ENCODE measurements around the gene DOCK9.
A peak's percentile ranks its signal among the peaks of the same experiment; 100 is the strongest.

DOCK9 gene

GRCh38 chr13:98869408-98870090 is 108.3 kb downstream of the DOCK9 start:
- DNase-seq (ENCODE audit: low read depth) = no peak
- no peak for TF ChIP-seq CTCF (conservative IDR thresholded peaks at IDR 0.05; ENCODE audit: low read depth, low read length)
- H3K4me3 ChIP-seq (ENCODE audit: low read length) = no peak overlapping the region

GRCh38 chr13:98868932-98869331 is 108.9 kb downstream of the DOCK9 start:
- DNase-seq (ENCODE audit: low read depth) = no peak
- H3K4me3 ChIP-seq (ENCODE audit: low read length) = no peak overlapping the region
- no peak for TF ChIP-seq CTCF (conservative IDR thresholded peaks at IDR 0.05; ENCODE audit: low read depth, low read length)

- TF ChIP-seq CTCF (conservative IDR thresholded peaks at IDR 0.05; ENCODE audit: low read depth, low read length) = peak; percentile 21
- H3K4me3 ChIP-seq (ENCODE audit: low read length) = no peak overlapping the region
- DNase-seq (ENCODE audit: low read depth) = no peak
These were observed 111.0 kb downstream of the DOCK9 start for GRCh38 chr13:98866882-98867281.

- TF ChIP-seq CTCF (conservative IDR thresholded peaks at IDR 0.05; ENCODE audit: low read depth, low read length) = no peak
- H3K4me3 ChIP-seq (ENCODE audit: low read length) = no peak overlapping the region
- no peak for DNase-seq (ENCODE audit: low read depth)
These were observed 117.4 kb downstream of the DOCK9 start for GRCh38 chr13:98860491-98860890.

- no peak for TF ChIP-seq CTCF (conservative IDR thresholded peaks at IDR 0.05; ENCODE audit: low read depth, low read length)
- DNase-seq (ENCODE audit: low read depth) = no peak
- no peak overlapping the region for H3K4me3 ChIP-seq (ENCODE audit: low read length)
These were observed 119.7 kb downstream of the DOCK9 start for GRCh38 chr13:98858191-98858590.

- no peak for TF ChIP-seq CTCF (conservative IDR thresholded peaks at IDR 0.05; ENCODE audit: low read depth, low read length)
- no peak overlapping the region for H3K4me3 ChIP-seq (ENCODE audit: low read length)
- DNase-seq (ENCODE audit: low read depth) = no peak
These were observed 120.9 kb downstream of the DOCK9 start for GRCh38 chr13:98856983-98857382.

- no peak overlapping the region for H3K4me3 ChIP-seq (ENCODE audit: low read length)
- DNase-seq (ENCODE audit: low read depth) = no peak
- no peak for TF ChIP-seq CTCF (conservative IDR thresholded peaks at IDR 0.05; ENCODE audit: low read depth, low read length)
These were observed 123.4 kb downstream of the DOCK9 start for GRCh38 chr13:98854448-98854847.
